HG02763 (cell line): Measurements from ENCODE around the gene NFAT5.

ENCODE experiments used
- ATAC-seq: cut with Tn5 transposase; IDR thresholded peaks from one replicate; pipeline ENCODE4 v1.9.1; 2021; ENCODE audit warnings: mild to moderate bottlenecking, moderate library complexity; ENCODE audit not compliant: unreplicated experiment

Gene NFAT5

GRCh38 chr16:69701866-69702265 is 136.1 kb downstream of the NFAT5 start:
- ATAC-seq, result no peak

GRCh38 chr16:69703638-69704037 is 137.9 kb downstream of the NFAT5 start:
- ATAC-seq, result no peak

- no peak for ATAC-seq
Measured at GRCh38 chr16:69706256-69706974, 140.6 kb downstream of the NFAT5 start.

GRCh38 chr16:69706975-69707340 is 141.2 kb downstream of the NFAT5 start:
- no peak for ATAC-seq

GRCh38 chr16:69707920-69708683 is 142.3 kb downstream of the NFAT5 start:
- no peak for ATAC-seq

GRCh38 chr16:69709456-69710084 is 143.8 kb downstream of the NFAT5 start:
- ATAC-seq, result no peak

GRCh38 chr16:69711115-69711740 is 145.5 kb downstream of the NFAT5 start:
- no peak for ATAC-seq

GRCh38 chr16:69712277-69712676 is 146.5 kb downstream of the NFAT5 start:
- no peak for ATAC-seq

- ATAC-seq, result no peak
Measured at GRCh38 chr16:69712914-69713581, 147.3 kb downstream of the NFAT5 start.

- ATAC-seq, result no peak
Measured at GRCh38 chr16:69717066-69717465, 151.3 kb downstream of the NFAT5 start.

GRCh38 chr16:69718111-69718764 is 152.5 kb downstream of the NFAT5 start:
- no peak for ATAC-seq

GRCh38 chr16:69720822-69721430 is 155.2 kb downstream of the NFAT5 start:
- no peak for ATAC-seq

- ATAC-seq, result no peak
Measured at GRCh38 chr16:69721441-69721957, 155.7 kb downstream of the NFAT5 start.

GRCh38 chr16:69724414-69724873 is 158.7 kb downstream of the NFAT5 start:
- no peak for ATAC-seq

GRCh38 chr16:69724981-69725479 is 159.3 kb downstream of the NFAT5 start:
- ATAC-seq, result no peak

GRCh38 chr16:69725480-69726312 is 159.9 kb downstream of the NFAT5 start:
- ATAC-seq, result no peak

- peak; percentile 97 for ATAC-seq
Measured at GRCh38 chr16:69726313-69727060, 160.7 kb downstream of the NFAT5 start, which contains the start of gene NQO1. Gene NQO1 (minus strand): TSS chr16:69726560. CDS start chr16:69726439, 121 bp downstream.

GRCh38 chr16:69727916-69728270 is 162.1 kb downstream of the NFAT5 start:
- no peak for ATAC-seq
